22Rv1 (cell line): ENCODE results near the gene SLC25A38.

Source experiments
- ZFX ChIP-seq: fragments of 450-650 bp; IDR thresholded peaks from 2 replicates; pipeline ENCODE4 v1.6.1; 2017; ENCODE audit warnings: antibody characterized with exemption, borderline replicate concordance
- TF ChIP-seq, protein P1 (sequence below): fragments of 450-650 bp; IDR thresholded peaks from 2 replicates; pipeline ENCODE4 v1.5.1; 2017; ENCODE audit warnings: mild to moderate bottlenecking

- TF ChIP-seq, protein P1, sequence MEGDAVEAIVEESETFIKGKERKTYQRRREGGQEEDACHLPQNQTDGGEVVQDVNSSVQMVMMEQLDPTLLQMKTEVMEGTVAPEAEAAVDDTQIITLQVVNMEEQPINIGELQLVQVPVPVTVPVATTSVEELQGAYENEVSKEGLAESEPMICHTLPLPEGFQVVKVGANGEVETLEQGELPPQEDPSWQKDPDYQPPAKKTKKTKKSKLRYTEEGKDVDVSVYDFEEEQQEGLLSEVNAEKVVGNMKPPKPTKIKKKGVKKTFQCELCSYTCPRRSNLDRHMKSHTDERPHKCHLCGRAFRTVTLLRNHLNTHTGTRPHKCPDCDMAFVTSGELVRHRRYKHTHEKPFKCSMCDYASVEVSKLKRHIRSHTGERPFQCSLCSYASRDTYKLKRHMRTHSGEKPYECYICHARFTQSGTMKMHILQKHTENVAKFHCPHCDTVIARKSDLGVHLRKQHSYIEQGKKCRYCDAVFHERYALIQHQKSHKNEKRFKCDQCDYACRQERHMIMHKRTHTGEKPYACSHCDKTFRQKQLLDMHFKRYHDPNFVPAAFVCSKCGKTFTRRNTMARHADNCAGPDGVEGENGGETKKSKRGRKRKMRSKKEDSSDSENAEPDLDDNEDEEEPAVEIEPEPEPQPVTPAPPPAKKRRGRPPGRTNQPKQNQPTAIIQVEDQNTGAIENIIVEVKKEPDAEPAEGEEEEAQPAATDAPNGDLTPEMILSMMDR, result no peak
- TF ChIP-seq ZFX, result no peak
These were observed 57.1 kb downstream of the SLC25A38 start for GRCh38 chr3:39440316-39440715.
